Measurements from ENCODE around the gene OR6B2.

Gene OR6B2

DNA sequence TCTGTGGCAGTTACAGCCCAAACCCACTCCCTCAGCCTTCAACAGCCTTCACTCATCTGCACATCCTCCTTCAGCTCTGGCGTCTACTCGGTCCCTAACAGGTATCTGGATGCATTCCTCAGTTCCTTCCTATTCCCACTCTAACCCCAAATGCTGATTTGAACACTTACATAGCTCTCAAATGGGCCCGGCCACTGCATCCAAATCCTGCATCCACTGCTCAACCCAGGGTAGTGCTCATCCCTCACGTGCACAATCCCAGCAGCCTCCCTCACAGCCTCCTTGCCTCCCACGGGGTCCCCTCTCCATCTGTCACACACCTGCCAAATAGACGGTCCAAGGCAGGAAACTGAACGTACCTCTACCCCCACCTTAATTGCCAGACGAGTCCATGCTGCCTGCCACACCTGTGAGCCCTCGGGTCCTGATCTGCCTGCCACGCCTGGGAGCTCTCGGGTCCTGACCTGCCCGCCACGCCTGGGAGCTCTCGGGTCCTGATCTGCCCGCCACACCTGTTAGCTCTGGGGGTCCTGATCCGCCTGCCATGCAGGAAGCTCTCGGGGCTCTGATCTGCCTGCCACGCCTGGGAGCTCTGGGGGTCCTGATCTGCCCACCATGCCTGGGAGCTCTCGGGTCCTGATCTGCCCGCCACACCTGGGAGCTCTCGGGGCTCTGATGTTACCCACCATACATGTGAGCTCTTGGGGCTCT lies 13.2 kb upstream of the OR6B2 start:
- Histone ChIP-seq H3K9me3 (ENCODE audit: control insufficient read depth in 2 of 2, low read length in 2 of 2) (no peaks in the 10 kb centered on the region), H3K9ac (ENCODE audit: low read depth in 1 of 2, low read length in 2 of 2) (no peak overlapping the region), H3K4me3 (ENCODE audit: low read length in 2 of 2) (no peak overlapping the region), H3K27me3 (ENCODE audit: control insufficient read depth in 2 of 2, insufficient read depth in 2 of 2, low read length in 2 of 2) (peaks cover 4 to 5% of the 10 kb centered on the region in 2 donors), H3K4me1 (ENCODE audit: control insufficient read depth in 2 of 2, insufficient read depth in 2 of 2, low read length in 2 of 2) (no peaks in the 10 kb centered on the region), H3K36me3 (ENCODE audit: control insufficient read depth in 2 of 2, insufficient read depth in 2 of 2, low read length in 2 of 2) (no peaks in the 10 kb centered on the region), H3K27ac (ENCODE audit: low read depth in 2 of 2, low read length in 2 of 2) (no peak overlapping the region)

DNA sequence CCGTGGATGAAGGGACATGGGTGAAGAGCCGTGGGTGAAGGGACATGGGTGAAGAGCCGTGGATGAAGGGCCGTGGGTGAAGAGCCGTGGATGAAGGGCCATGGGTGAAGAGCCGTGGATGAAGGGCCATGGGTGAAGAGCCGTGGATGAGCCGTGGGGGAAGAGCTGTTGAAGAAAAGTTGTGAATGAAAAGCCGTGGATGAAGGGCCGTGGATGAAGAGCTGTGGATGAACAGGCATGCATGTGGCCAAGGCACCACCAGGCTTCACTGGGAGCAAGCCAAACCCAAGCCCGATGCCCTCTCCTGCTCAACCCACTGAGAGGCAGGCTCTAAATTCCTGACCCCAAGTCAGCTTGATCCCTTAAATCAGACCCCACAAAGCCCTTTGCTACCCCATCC lies 12.5 kb upstream of the OR6B2 start:
- Histone ChIP-seq H3K4me1 (ENCODE audit: control insufficient read depth in 2 of 2, insufficient read depth in 2 of 2, low read length in 2 of 2) (no peaks in the 10 kb centered on the region), H3K9me3 (ENCODE audit: control insufficient read depth in 2 of 2, low read length in 2 of 2) (no peaks in the 10 kb centered on the region), H3K27me3 (ENCODE audit: control insufficient read depth in 2 of 2, insufficient read depth in 2 of 2, low read length in 2 of 2) (peaks cover 3 to 4% of the 10 kb centered on the region in 2 donors), H3K36me3 (ENCODE audit: control insufficient read depth in 2 of 2, insufficient read depth in 2 of 2, low read length in 2 of 2) (no peaks in the 10 kb centered on the region), H3K9ac (ENCODE audit: low read depth in 1 of 2, low read length in 2 of 2) (no peak overlapping the region), H3K27ac (ENCODE audit: low read depth in 2 of 2, low read length in 2 of 2) (no peak overlapping the region), H3K4me3 (ENCODE audit: low read length in 2 of 2) (no peak overlapping the region)

DNA sequence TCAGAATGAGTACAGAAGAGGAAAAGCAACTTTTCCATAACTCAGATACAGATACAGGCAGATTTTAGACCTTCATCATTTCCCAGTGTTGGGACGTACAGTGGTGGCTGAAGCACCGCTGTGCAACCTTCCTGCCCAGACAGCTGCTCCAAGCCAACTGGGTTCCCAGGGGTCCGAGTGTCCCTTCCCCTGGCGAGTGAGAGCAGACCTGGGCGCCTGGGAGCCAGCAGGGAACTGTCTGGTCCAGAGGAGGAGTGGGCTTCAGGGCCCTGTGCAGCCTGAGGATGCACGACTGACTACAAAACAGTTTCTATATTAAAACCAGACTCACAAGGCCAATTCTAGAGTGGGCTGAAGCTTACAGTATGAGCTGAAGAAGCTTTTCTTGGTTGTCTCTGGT lies 11.1 kb upstream of the OR6B2 start:
- no peak overlapping the region for H3K27ac ChIP-seq (ENCODE audit: low read depth in 2 of 2, low read length in 2 of 2)
- no peaks in the 10 kb centered on the region for H3K9me3 ChIP-seq (ENCODE audit: control insufficient read depth in 2 of 2, low read length in 2 of 2)
- H3K27me3 ChIP-seq (ENCODE audit: control insufficient read depth in 2 of 2, insufficient read depth in 2 of 2, low read length in 2 of 2) = peaks cover 3 to 4% of the 10 kb centered on the region in 2 donors
- no peak overlapping the region for H3K4me3 ChIP-seq (ENCODE audit: low read length in 2 of 2)
- no peaks in the 10 kb centered on the region for H3K36me3 ChIP-seq (ENCODE audit: control insufficient read depth in 2 of 2, insufficient read depth in 2 of 2, low read length in 2 of 2)
- H3K4me1 ChIP-seq (ENCODE audit: control insufficient read depth in 2 of 2, insufficient read depth in 2 of 2, low read length in 2 of 2) = no peaks in the 10 kb centered on the region
- H3K9ac ChIP-seq (ENCODE audit: low read depth in 1 of 2, low read length in 2 of 2) = no peak overlapping the region

DNA sequence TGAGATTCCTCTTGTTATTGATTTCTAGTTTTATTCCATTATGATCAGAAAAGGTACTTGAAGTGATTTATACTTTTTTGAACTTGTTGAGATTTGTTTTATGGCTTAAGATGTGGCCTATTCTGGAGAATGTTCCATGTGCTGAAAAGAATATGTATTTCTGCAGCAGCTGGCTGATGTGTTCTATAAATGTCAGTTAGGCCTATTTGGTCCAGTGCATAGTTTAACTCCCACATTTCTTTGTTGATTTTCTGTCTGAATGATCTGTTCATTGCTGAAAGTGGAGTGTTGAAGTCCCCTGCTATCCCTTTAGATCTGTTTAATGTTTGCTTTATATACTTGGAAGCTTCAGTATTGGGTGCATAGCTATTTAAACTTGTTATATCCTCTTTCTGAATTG lies 7.1 kb upstream of the OR6B2 start:
- no peak overlapping the region for H3K27ac ChIP-seq (ENCODE audit: low read depth in 2 of 2, low read length in 2 of 2)
- H3K4me1 ChIP-seq (ENCODE audit: control insufficient read depth in 2 of 2, insufficient read depth in 2 of 2, low read length in 2 of 2) = no peaks in the 10 kb centered on the region
- no peak overlapping the region for H3K4me3 ChIP-seq (ENCODE audit: low read length in 2 of 2)
- H3K9me3 ChIP-seq (ENCODE audit: control insufficient read depth in 2 of 2, low read length in 2 of 2) = no peaks in the 10 kb centered on the region
- H3K36me3 ChIP-seq (ENCODE audit: control insufficient read depth in 2 of 2, insufficient read depth in 2 of 2, low read length in 2 of 2) = no peaks in the 10 kb centered on the region
- H3K27me3 ChIP-seq (ENCODE audit: control insufficient read depth in 2 of 2, insufficient read depth in 2 of 2, low read length in 2 of 2) = peaks cover 3 to 4% of the 10 kb centered on the region in 2 donors
- H3K9ac ChIP-seq (ENCODE audit: low read depth in 1 of 2, low read length in 2 of 2) = no peak overlapping the region

DNA sequence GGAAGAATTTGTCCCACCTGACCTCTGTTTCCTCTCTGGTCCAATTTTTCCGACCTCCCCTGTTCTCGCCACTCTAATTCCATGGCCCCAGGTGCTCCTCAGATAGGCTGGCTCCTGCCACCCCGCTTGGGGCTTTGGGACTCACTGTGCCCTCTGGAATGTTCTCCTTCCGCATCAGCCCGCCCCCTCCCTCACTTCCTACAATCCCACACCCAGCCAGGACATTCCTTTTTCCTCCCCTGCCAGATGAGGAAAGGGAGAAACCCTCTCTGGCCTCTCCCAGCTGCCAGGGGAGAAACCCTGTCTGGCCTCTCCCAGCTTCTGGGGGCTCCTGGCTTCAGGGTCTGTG lies 3.1 kb upstream of the OR6B2 start:
- Histone ChIP-seq H3K9ac (ENCODE audit: low read depth in 1 of 2, low read length in 2 of 2) (no peak overlapping the region), H3K4me3 (ENCODE audit: low read length in 2 of 2) (no peak overlapping the region), H3K36me3 (ENCODE audit: control insufficient read depth in 2 of 2, insufficient read depth in 2 of 2, low read length in 2 of 2) (no peaks in the 10 kb centered on the region), H3K27me3 (ENCODE audit: control insufficient read depth in 2 of 2, insufficient read depth in 2 of 2, low read length in 2 of 2) (peaks cover 0 to 4% of the 10 kb centered on the region in 2 donors), H3K4me1 (ENCODE audit: control insufficient read depth in 2 of 2, insufficient read depth in 2 of 2, low read length in 2 of 2) (no peaks in the 10 kb centered on the region), H3K27ac (ENCODE audit: low read depth in 2 of 2, low read length in 2 of 2) (no peak overlapping the region), H3K9me3 (ENCODE audit: control insufficient read depth in 2 of 2, low read length in 2 of 2) (no peaks in the 10 kb centered on the region)

DNA sequence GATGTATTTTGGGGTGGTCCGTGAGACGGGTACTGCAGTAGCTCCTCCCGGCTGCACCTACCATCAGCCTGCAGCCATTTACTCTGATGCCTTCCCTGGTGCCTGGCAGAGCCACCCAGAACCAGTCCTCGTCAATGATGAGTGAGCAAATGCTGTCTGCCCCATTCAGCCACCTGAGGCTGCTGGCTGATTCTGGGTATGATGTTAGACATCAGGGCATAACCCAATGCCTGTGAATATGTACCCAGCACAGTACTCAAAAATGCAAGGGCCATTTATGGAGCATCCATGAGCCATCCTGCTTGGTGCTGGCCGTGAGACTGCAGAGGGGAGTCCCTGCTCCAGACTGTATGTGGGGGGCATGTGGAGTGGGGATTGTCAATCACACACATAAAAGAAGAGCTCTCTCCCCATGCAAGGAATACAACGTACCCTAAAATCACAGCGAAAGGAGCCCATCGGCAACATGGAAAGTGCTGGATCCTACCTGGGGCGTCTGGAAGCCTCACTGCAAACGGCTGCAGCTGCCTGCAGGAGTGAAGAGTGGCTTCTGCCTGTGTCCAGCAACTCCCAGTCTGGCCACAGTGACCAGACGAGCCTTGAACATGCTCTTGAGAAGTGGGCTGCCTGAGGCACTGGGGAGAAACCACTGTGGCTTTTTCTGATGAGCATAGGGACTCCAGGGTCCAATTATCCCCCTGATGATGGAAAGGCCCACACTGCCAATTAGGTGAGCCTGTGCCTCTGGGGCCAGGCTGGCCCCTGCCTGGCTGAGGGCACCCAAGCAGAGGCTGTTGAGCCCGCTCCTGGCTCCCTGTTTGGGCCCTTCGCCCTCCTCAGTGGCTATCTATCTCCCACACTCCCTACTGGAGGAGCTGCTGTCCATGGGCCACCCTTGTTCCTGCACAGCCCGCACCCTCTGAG lies 2.4 kb upstream of the OR6B2 start:
- Histone ChIP-seq H3K4me3 (ENCODE audit: low read length in 2 of 2) (no peak overlapping the region), H3K9ac (ENCODE audit: low read depth in 1 of 2, low read length in 2 of 2) (no peak overlapping the region), H3K27me3 (ENCODE audit: control insufficient read depth in 2 of 2, insufficient read depth in 2 of 2, low read length in 2 of 2) (peaks cover 0 to 4% of the 10 kb centered on the region in 2 donors), H3K36me3 (ENCODE audit: control insufficient read depth in 2 of 2, insufficient read depth in 2 of 2, low read length in 2 of 2) (no peaks in the 10 kb centered on the region), H3K9me3 (ENCODE audit: control insufficient read depth in 2 of 2, low read length in 2 of 2) (no peaks in the 10 kb centered on the region), H3K4me1 (ENCODE audit: control insufficient read depth in 2 of 2, insufficient read depth in 2 of 2, low read length in 2 of 2) (no peaks in the 10 kb centered on the region), H3K27ac (ENCODE audit: low read depth in 2 of 2, low read length in 2 of 2) (no peak overlapping the region)

DNA sequence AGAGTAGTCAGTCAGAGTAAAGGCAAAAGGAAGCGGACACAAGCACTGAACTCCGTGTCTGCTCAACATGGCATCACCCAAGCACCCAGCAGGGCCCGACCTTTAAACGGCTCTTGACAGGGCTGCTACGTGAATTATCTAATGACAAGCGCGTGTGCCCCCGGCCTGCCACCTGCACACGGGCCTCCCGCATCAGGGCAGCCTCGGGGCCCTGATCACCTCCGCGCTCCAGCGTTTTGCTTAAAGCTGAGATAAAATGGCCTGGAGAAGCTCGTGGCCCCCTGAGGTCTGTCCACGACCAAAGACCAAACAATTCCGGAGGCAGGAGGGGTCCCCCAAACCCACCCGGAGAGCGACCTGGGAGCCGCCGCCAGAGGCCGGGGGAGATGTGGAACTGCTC lies 5.5 kb downstream of the OR6B2 start:
- peak overlapping the region in 1 of 2 donors; percentile 96 for H3K27ac ChIP-seq (ENCODE audit: low read depth in 2 of 2, low read length in 2 of 2)

DNA sequence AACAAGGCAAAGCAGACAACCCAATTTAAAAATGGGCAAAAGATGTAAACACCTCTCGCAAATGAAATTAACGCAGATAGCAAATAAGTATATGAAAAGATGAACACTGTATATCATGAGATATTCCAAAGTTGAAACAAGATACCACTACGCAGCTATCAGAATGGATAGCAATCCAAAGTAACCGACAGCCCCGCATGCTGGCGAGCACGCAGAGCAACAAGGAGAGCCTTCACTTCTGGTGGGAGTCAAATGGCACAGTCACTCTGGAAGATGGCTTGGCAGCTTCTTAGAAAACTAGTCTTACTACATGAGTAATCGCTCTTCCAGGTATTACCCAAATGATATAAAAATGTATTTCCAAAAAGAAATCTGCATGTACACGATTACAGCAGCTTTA lies 6.4 kb downstream of the OR6B2 start:
- Histone ChIP-seq H3K9ac (ENCODE audit: low read depth in 1 of 2, low read length in 2 of 2) (no peak overlapping the region), H3K4me3 (ENCODE audit: low read length in 2 of 2) (peak overlapping the region in 1 of 2 donors; percentile 88), H3K27me3 (ENCODE audit: control insufficient read depth in 2 of 2, insufficient read depth in 2 of 2, low read length in 2 of 2) (no peaks in the 10 kb centered on the region), H3K9me3 (ENCODE audit: control insufficient read depth in 2 of 2, low read length in 2 of 2) (no peaks in the 10 kb centered on the region), H3K27ac (ENCODE audit: low read depth in 2 of 2, low read length in 2 of 2) (no peak overlapping the region), H3K4me1 (ENCODE audit: control insufficient read depth in 2 of 2, insufficient read depth in 2 of 2, low read length in 2 of 2) (peaks cover 10 to 12% of the 10 kb centered on the region in 2 donors), H3K36me3 (ENCODE audit: control insufficient read depth in 2 of 2, insufficient read depth in 2 of 2, low read length in 2 of 2) (peaks cover 20 to 24% of the 10 kb centered on the region in 2 donors)

More for the DNA sequence above, 5.5 kb downstream of the OR6B2 start:
- peaks cover 14 to 19% of the 10 kb centered on the region in 2 donors for H3K36me3 ChIP-seq (ENCODE audit: control insufficient read depth in 2 of 2, insufficient read depth in 2 of 2, low read length in 2 of 2)
- peak overlapping the region; percentile 78 to 94 for H3K9ac ChIP-seq (ENCODE audit: low read depth in 1 of 2, low read length in 2 of 2)
- H3K27me3 ChIP-seq (ENCODE audit: control insufficient read depth in 2 of 2, insufficient read depth in 2 of 2, low read length in 2 of 2) = no peaks in the 10 kb centered on the region
- H3K9me3 ChIP-seq (ENCODE audit: control insufficient read depth in 2 of 2, low read length in 2 of 2) = no peaks in the 10 kb centered on the region
- peaks cover 10 to 12% of the 10 kb centered on the region in 2 donors for H3K4me1 ChIP-seq (ENCODE audit: control insufficient read depth in 2 of 2, insufficient read depth in 2 of 2, low read length in 2 of 2)
- H3K4me3 ChIP-seq (ENCODE audit: low read length in 2 of 2) = peak overlapping the region; percentile 88 to 89

DNA sequence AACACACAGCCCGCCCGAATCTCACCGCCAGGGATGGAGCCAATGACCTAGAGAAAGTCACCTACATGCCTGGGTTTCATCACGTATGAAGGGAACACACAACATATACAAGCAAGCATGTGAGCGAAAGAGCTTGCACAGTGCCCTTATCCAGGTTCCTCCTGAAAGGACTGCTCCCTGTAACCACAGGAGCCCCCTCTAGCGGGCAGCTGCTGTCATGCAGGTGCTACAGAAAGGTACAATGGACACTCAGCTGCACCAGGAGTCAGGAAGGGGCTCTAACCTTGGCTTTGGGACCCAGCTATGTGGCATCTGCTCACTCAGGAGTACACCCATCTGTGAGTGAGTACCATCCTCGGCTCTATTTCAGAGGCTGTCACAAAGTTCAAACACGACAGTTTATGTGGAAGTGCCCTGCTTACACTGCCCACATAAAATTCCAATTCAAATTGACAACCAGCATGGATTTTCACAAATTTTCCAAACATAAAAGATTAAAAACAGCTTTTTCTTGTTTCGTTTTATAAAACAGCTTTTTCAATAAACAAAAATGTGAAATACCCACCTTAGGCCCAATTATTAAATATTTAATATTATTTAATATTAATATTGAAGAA lies 8.6 kb downstream of the OR6B2 start:
- peaks cover 10 to 12% of the 10 kb centered on the region in 2 donors for H3K4me1 ChIP-seq (ENCODE audit: control insufficient read depth in 2 of 2, insufficient read depth in 2 of 2, low read length in 2 of 2)
- H3K4me3 ChIP-seq (ENCODE audit: low read length in 2 of 2) = no peak overlapping the region
- H3K9me3 ChIP-seq (ENCODE audit: control insufficient read depth in 2 of 2, low read length in 2 of 2) = no peaks in the 10 kb centered on the region
- peaks cover 41 to 45% of the 10 kb centered on the region in 2 donors for H3K36me3 ChIP-seq (ENCODE audit: control insufficient read depth in 2 of 2, insufficient read depth in 2 of 2, low read length in 2 of 2)
- H3K9ac ChIP-seq (ENCODE audit: low read depth in 1 of 2, low read length in 2 of 2) = no peak overlapping the region
- no peak overlapping the region for H3K27ac ChIP-seq (ENCODE audit: low read depth in 2 of 2, low read length in 2 of 2)
- H3K27me3 ChIP-seq (ENCODE audit: control insufficient read depth in 2 of 2, insufficient read depth in 2 of 2, low read length in 2 of 2) = no peaks in the 10 kb centered on the region

Measured in mucosa of rectum (tissue), 2 donors.